ENCODE measurements around the gene ZNF740.
"Not testable (repeated sequence)": the region's sequence is repeated elsewhere in the genome, so short reads cannot be mapped to it uniquely, and the experiment has no call there.

The ZNF740 gene

DNA sequence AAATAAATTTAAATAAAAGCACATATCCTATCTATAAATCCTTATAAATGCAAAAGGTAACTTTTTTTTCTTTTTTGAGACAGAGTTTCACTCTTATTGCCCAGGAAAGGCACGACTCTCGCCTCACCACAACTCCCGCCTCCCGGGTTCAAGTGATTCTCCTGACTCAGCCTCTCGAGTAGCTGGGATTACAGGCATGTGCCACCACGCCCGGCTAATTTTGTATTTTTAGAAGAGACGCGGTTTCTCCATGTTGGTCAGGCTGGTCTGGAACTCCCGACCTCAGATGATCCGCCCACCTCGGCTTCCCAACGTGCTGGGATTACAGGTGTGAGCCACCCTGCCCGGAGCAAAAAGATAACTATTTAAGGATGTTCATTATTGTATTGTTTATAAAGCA is 1.7 kb upstream of the ZNF740 start:
- Mint-ChIP-seq H3K27ac (ENCODE audit: low read depth) (peak overlapping the region; percentile 93), H3K36me3 (ENCODE audit: insufficient read depth) (peaks cover 19% of the 10 kb centered on the region), H3K4me1 (peaks cover 36% of the 10 kb centered on the region), H3K4me3 (peak overlapping the region; percentile 91)
- not testable (repeated sequence) for DNase-seq (ENCODE audit: low spot score in 2 of 2); ATAC-seq (replicated peaks; ENCODE audit: extremely low read depth, poor library complexity, severe bottlenecking); H3K27me3 Mint-ChIP-seq; H3K9me3 Mint-ChIP-seq

DNA sequence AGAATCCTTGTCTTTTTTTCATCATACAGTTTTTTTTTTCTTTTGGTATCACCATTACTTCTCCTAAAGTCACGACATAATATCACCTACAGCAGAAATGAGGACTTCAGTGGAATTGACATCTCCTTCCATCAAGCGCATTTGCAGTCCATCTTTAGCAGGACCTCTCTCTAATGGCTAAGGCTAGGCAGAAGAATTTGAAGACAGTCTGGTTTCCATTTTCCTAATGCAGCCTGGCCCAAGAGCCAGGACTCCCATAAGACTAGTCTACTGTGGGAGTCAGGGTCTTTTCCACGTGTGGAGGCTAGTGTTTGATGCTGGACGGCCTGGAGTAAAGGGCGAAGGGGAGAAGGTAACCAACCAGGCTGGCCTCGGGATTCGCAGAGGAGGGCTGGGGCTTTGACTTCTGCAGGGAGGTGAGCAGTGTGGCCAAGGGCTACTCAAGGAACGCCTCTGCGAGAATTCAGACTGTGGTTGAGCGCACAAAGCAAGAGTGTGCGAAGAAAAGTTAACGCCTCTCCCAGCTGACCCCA is 769 bp upstream of the ZNF740 start:
- Mint-ChIP-seq H3K4me3 (peak overlapping the region; percentile 91), H3K27me3 (no peaks in the 10 kb centered on the region), H3K9me3 (no peaks in the 10 kb centered on the region), H3K4me1 (peaks cover 46% of the 10 kb centered on the region), H3K27ac (ENCODE audit: low read depth) (peak overlapping the region; percentile 93), H3K36me3 (ENCODE audit: insufficient read depth) (peaks cover 22% of the 10 kb centered on the region)
- DNase-seq (ENCODE audit: low spot score in 2 of 2) (no peak), ATAC-seq (replicated peaks; ENCODE audit: extremely low read depth, poor library complexity, severe bottlenecking) (peak; percentile 3)

DNA sequence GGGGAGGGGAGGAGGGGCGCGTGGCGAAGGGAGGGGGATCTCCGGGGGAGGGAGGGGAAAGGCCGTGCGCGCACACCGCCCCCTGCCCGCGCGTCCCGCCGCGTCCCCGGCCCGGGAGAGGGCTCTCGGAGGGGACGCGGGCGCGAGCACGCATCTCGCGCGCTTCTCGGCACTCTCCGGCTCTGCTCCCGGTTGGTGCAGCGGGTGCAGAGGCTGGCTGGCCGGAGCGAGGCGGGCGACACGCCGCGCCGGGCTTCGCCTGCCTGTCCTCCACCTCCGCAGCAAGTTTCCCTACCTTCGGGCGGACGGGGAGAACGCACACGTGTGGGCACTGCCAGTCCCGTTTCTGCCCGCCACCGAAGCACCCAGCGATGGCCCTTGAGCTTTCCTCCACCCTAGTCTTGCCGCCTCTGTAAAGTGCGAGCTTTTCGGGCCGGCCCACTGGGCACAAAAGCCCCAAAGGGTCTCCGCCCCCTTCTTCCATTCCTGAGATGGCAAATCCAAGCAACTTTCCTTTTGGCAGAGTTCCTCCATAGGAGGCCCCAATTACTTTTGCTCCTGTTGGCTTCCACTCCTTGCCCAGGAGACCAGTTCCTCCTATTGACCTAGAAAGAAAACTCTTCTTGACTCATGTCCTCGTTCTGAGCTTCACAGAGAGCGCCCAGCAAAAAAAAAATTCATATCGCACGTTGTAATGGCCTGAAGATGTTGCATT is 566 bp downstream of the ZNF740 start:
- peak overlapping the region; percentile 91 for H3K4me3 Mint-ChIP-seq
- H3K4me1 Mint-ChIP-seq, result peaks cover 53% of the 10 kb centered on the region
- ATAC-seq (replicated peaks; ENCODE audit: extremely low read depth, poor library complexity, severe bottlenecking) (peak; percentile 38), DNase-seq (ENCODE audit: low spot score in 2 of 2) (peak in 1 of 2 donors; percentile 35)
- no peaks in the 10 kb centered on the region for H3K9me3 Mint-ChIP-seq
- no peaks in the 10 kb centered on the region for H3K27me3 Mint-ChIP-seq
- H3K36me3 Mint-ChIP-seq (ENCODE audit: insufficient read depth), result peaks cover 29% of the 10 kb centered on the region
- peak overlapping the region; percentile 93 for H3K27ac Mint-ChIP-seq (ENCODE audit: low read depth)

DNA sequence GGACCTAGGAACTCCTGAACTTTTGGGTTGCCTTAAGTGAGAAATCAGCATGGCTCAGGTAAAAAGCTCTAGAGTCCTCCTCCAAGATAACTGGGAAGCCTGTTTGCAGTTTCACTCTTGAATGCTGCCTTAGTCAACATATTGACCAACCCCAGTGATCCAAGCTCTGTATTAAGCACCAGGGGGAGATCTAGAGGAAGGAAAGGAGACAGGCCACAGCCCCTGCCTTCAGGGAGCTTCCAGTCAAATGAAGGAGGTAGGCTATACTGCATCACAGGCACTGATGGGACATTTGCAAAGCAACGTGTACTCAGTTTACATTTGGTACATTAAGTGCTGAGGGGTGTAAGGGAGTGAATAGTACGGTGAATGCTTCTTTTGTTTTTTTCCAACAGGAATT is 1.4 kb downstream of the ZNF740 start:
- Mint-ChIP-seq H3K27ac (ENCODE audit: low read depth) (peak overlapping the region; percentile 93), H3K27me3 (no peaks in the 10 kb centered on the region), H3K9me3 (no peaks in the 10 kb centered on the region), H3K4me1 (peaks cover 61% of the 10 kb centered on the region), H3K4me3 (peak overlapping the region; percentile 91), H3K36me3 (ENCODE audit: insufficient read depth) (peaks cover 38% of the 10 kb centered on the region)
- ATAC-seq (replicated peaks; ENCODE audit: extremely low read depth, poor library complexity, severe bottlenecking), result no peak
- no peak for DNase-seq (ENCODE audit: low spot score in 2 of 2)

DNA sequence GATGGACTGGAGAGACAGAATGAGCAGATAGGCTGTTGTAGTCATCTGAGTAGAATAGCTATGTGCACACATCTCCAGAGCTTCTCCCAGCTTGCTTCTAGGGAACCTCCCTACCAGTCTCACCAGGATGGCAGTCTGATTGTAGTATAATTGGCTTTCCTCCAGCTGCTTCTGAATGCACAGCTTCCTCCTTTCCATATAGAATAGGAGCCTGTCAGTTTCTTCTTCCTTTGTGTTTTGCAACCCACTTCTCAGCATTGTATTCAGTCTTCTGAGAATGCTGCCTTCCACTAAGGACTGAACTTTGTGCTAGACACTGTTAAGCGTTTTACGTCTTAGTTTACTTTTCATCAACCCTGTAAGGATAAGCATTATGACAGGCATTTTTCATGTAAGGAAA is 2.4 kb downstream of the ZNF740 start:
- peaks cover 44% of the 10 kb centered on the region for H3K36me3 Mint-ChIP-seq (ENCODE audit: insufficient read depth)
- DNase-seq (ENCODE audit: low spot score in 2 of 2) (no peak), ATAC-seq (replicated peaks; ENCODE audit: extremely low read depth, poor library complexity, severe bottlenecking) (no peak)
- H3K9me3 Mint-ChIP-seq, result no peaks in the 10 kb centered on the region
- H3K4me3 Mint-ChIP-seq, result peak overlapping the region; percentile 91
- no peaks in the 10 kb centered on the region for H3K27me3 Mint-ChIP-seq
- H3K4me1 Mint-ChIP-seq, result peaks cover 61% of the 10 kb centered on the region
- no peak overlapping the region for H3K27ac Mint-ChIP-seq (ENCODE audit: low read depth)

DNA sequence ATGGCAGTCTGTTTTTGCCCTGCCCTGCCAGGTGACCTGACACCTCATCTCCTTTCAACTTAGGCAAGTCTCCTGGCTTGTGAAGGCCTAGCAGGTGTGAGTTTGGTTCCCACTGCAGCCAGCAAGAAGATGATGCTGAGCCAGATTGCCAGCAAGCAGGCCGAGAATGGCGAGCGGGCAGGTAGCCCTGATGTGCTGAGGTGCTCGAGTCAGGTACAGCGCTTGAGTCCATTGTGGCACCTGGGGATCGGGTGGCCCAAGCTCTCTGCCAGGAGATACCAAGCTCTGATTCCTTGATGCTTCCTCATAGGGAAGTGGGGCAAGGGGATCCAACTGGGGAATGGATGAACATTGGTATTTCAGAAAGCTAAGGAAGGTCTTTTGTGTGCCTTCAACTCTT is 4.3 kb downstream of the ZNF740 start:
- no peaks in the 10 kb centered on the region for H3K9me3 Mint-ChIP-seq
- no peak overlapping the region for H3K4me3 Mint-ChIP-seq
- H3K27ac Mint-ChIP-seq (ENCODE audit: low read depth), result no peak overlapping the region
- peaks cover 53% of the 10 kb centered on the region for H3K4me1 Mint-ChIP-seq
- ATAC-seq (replicated peaks; ENCODE audit: extremely low read depth, poor library complexity, severe bottlenecking) (no peak), DNase-seq (ENCODE audit: low spot score in 2 of 2) (no peak)
- no peaks in the 10 kb centered on the region for H3K27me3 Mint-ChIP-seq
- H3K36me3 Mint-ChIP-seq (ENCODE audit: insufficient read depth), result peaks cover 42% of the 10 kb centered on the region

DNA sequence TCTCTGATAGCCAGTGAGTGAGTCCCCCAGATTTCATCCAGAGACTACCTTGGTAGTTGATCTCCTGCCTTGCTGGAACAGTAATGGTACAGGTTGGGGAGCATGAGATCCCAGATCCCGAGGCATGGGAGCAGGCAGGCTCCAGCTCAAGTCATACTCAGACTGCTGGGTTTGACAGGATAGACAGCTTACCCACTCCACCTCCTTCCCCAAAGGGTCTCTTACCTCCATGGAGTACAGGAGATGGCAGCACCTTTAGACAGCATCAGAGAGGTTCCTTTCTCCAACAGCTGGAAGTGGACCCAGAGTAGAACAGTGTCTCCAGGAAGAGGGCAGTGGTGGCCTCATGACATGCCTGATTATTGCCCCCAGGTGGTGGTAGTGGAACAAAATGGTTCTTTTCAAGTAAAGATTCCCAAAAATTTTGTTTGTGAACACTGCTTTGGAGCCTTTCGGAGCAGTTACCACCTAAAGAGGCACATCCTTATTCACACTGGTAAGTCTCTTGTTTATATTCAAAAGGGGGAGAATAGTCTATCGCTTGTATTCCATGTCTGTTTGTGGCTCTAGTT is 5.1 kb downstream of the ZNF740 start:
- Mint-ChIP-seq H3K27ac (ENCODE audit: low read depth) (no peak overlapping the region), H3K36me3 (ENCODE audit: insufficient read depth) (peaks cover 38% of the 10 kb centered on the region), H3K9me3 (no peaks in the 10 kb centered on the region), H3K4me3 (no peak overlapping the region), H3K27me3 (no peaks in the 10 kb centered on the region), H3K4me1 (peaks cover 57% of the 10 kb centered on the region)
- ATAC-seq (replicated peaks; ENCODE audit: extremely low read depth, poor library complexity, severe bottlenecking) (no peak), DNase-seq (ENCODE audit: low spot score in 2 of 2) (no peak)

DNA sequence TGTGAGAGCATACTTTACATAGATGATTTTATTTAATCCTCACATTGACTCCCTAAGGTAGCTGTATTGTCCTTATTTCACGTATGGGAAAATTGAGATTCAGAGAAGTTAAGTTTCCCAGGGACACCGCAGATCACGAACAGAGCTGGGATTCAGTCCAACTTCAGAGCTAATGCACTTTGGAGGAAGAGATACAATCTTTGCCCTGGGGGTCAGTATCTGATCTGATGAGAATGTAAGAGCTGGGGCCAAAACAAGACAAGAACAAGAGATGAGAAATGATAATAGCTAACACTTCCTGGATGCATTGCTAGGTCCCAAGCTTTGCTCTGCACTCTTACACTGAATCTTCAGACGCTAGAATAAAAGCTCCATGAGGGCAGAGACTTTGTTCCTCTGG is 6.2 kb downstream of the ZNF740 start:
- Mint-ChIP-seq H3K4me1 (peaks cover 55% of the 10 kb centered on the region), H3K36me3 (ENCODE audit: insufficient read depth) (peaks cover 39% of the 10 kb centered on the region), H3K27ac (ENCODE audit: low read depth) (no peak overlapping the region)

DNA sequence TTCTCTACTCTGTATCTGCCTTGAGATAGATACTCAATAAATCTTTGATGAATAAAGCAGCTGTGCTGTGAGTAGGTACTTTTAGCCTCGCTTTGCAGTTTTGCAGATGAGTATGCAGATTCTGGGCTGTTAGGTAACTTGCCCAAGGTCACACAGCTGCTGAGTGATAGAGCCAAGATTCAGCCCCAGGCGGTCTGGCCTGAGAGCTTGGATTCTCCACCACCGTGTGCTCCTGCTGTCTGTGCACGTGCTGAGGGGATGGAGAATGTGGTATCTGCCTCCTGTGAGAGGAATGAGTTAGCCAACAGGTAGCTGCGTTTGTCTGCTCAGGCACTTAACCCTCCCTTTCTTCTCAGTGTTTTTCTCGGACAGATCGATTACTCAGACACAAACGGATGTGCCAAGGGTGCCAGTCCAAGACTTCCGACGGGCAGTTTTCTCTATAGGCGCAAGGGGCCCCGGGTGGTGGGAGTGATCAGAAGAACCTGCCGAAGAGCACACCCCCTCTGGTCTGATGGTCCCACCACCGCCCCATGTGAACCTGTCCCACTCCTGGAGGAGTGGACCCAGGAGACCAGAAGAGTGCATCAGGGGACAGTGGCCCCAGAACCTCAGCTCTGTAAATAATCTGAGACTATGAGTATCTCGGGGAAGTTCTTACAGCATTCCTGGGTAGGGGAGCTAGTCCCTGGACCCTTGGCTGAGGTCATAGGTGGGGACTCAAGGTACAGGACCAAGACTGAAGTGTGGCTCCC is 6.8 kb downstream of the ZNF740 start:
- DNase-seq (ENCODE audit: low spot score in 2 of 2) (no peak), ATAC-seq (replicated peaks; ENCODE audit: extremely low read depth, poor library complexity, severe bottlenecking) (no peak)
- no peak overlapping the region for H3K4me3 Mint-ChIP-seq
- H3K27ac Mint-ChIP-seq (ENCODE audit: low read depth), result no peak overlapping the region
- no peaks in the 10 kb centered on the region for H3K9me3 Mint-ChIP-seq
- H3K4me1 Mint-ChIP-seq, result peaks cover 50% of the 10 kb centered on the region
- no peaks in the 10 kb centered on the region for H3K27me3 Mint-ChIP-seq
- H3K36me3 Mint-ChIP-seq (ENCODE audit: insufficient read depth), result peaks cover 39% of the 10 kb centered on the region

More for the DNA sequence above, 6.2 kb downstream of the ZNF740 start:
- H3K27me3 Mint-ChIP-seq, result no peaks in the 10 kb centered on the region
- ATAC-seq (replicated peaks; ENCODE audit: extremely low read depth, poor library complexity, severe bottlenecking), result no peak
- H3K9me3 Mint-ChIP-seq, result no peaks in the 10 kb centered on the region
- H3K4me3 Mint-ChIP-seq, result no peak overlapping the region
- DNase-seq (ENCODE audit: low spot score in 2 of 2), result no peak

DNA sequence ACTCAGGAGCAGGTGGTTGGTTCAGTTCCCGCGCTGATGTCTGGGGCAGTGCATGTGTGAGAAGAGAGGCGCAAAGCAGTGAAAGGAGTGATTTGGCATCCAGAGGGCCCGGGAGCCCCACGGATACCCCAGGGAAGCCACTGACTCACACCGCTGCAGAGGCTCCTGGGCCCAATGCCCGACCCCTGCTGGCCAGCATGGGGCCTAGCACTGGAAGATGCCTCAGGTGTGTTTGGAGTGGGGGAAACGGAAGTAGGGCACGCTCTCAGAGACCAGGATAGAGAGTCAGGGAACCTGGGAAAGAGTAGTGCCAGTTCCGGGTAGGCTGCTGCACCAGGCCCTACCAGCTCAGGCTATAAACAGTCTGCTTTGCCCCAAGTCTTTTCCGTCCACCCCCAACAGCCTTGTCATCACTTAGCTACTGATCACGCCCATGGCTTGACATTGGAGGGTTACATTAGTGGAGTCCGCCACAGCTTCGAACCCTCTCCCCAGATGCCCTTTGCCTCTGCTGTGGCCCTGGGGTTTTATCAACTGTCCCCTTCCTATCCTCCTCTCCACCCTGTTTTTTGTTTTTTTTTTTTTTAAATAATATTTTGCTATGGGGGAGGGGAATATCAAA is 9.7 kb downstream of the ZNF740 start:
- no peak for DNase-seq (ENCODE audit: low spot score in 2 of 2)
- no peak overlapping the region for H3K4me3 Mint-ChIP-seq
- peaks cover 50% of the 10 kb centered on the region for H3K36me3 Mint-ChIP-seq (ENCODE audit: insufficient read depth)
- H3K4me1 Mint-ChIP-seq, result peaks cover 27% of the 10 kb centered on the region
- H3K9me3 Mint-ChIP-seq, result no peaks in the 10 kb centered on the region
- ATAC-seq (replicated peaks; ENCODE audit: extremely low read depth, poor library complexity, severe bottlenecking), result peak; percentile 75
- peak overlapping the region; percentile 73 for H3K27ac Mint-ChIP-seq (ENCODE audit: low read depth)
- H3K27me3 Mint-ChIP-seq, result no peaks in the 10 kb centered on the region

DNA sequence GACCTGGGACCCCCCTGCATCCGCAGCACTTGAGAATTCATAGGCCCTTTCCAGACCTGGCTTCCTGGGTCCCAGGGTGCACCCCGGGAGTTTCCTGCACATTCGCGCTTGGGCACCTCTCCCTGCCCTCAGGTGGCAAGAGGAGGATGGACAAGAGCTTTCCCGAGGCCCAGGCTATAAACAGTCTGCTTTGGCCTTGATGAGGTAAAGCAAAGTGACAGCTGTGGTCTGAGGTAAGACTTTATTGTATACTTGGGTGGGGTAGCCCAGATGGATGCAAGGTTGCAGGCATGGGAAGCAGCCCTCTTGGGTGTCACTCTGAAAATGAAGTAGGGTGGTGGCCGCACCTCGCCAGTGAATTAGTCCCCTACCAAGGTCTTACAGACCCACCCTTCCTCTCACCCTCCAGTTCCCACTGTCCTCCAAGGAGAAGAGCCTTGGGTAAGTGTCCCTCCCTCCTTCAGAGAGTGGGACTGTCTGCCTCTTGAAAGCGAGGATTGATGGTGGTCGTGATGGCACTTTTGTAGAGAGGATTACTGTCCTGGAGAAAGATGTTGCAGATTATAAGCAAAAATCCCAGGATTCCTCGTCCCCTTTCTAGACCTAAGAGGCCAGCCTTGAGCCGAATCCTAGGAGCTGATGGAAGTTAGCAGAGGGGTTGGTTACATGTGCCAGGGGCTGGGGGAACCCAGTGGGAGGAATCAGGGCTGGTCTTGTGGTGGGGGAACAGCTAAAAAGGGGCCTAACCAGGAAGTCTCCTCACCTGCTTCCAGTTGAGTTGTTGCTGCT is 10.8 kb downstream of the ZNF740 start:
- Mint-ChIP-seq H3K4me3 (no peak overlapping the region), H3K27ac (ENCODE audit: low read depth) (no peak overlapping the region), H3K27me3 (no peaks in the 10 kb centered on the region), H3K36me3 (ENCODE audit: insufficient read depth) (peaks cover 50% of the 10 kb centered on the region), H3K9me3 (no peaks in the 10 kb centered on the region), H3K4me1 (peaks cover 27% of the 10 kb centered on the region)
- ATAC-seq (replicated peaks; ENCODE audit: extremely low read depth, poor library complexity, severe bottlenecking), result no peak
- no peak for DNase-seq (ENCODE audit: low spot score in 2 of 2)

Data from central memory CD8-positive, alpha-beta T cell (primary cell).